HepG2 (cell line): ENCODE measurements around the gene COL27A1. TPM values are rescaled to one million over a fixed set of nuclear protein-coding genes. Genes with fewer than 3 reads are reported as not detected.

Experiments
- ATAC-seq: fragments of 200-7000 bp; cut with Tn5 transposase; 3 replicates; pipeline ENCODE4 v1.9.1; 2020; ENCODE audit warnings: mild to moderate bottlenecking, moderate library complexity
- BruUV-seq: library from RNA; stranded (reverse); fragments of 400-500 nt; replicated peaks from 2 replicates; lab custom pipeline; 2021; lab: Mats Ljungman, UMichigan
- CTCF ChIA-PET: fragments of 300-600 bp; formaldehyde crosslinking; extraction: SDS; loops from one replicate; lab custom pipeline; 2021; ENCODE audit warnings: low total read pairs, inconsistent platforms, low intra/inter-chr PET ratio; lab: Yijun Ruan, JAX
- POLR2A ChIA-PET: fragments of 350-600 bp; sonication (Branson Sonifier 250); formaldehyde crosslinking; loops from one replicate; lab custom pipeline; 2020; ENCODE audit warnings: antibody characterized with exemption, inconsistent platforms; lab: Yijun Ruan, JAX
- DNase-seq: peaks from one replicate; pipeline ENCODE4 v3.0.0-alpha.2; 2015; ENCODE audit warnings: low spot score
- FAIRE-seq: peaks from 3 replicates; lab custom pipeline; 2011; peaks lifted over from hg19 to GRCh38; lab: Jason Lieb, UNC
- H2AFZ ChIP-seq: one replicate; pipeline ENCODE4 v1.6.1; 2011; ENCODE audit warnings: low read length, inconsistent platforms
- H3K27ac ChIP-seq: fragments of 300-600 bp; 3 replicates; pipeline ENCODE4 v1.8.0; 2011; ENCODE audit warnings: mixed run types, mild to moderate bottlenecking, mixed read lengths, low read length, inconsistent platforms; ENCODE audit not compliant: insufficient read depth; ENCODE audit errors: extremely low read length
- H3K27me3 ChIP-seq, 2 experiments: fragments of 200-600 bp in 1 of 2; 2 replicates in 1 of 2; 3 replicates in 1 of 2; pipeline versions ENCODE4 v1.6.0 to v1.8.0; 2011; ENCODE audit warnings: low read length in 2 of 2, mild to moderate bottlenecking in 2 of 2, moderate library complexity in 2 of 2, inconsistent platforms in 1 of 2; ENCODE audit not compliant: insufficient read depth in 2 of 2, control insufficient read depth in 1 of 2
- H3K36me3 ChIP-seq, 2 experiments: fragments of 200-600 bp in 1 of 2; replicated peaks in 1 of 2; 2 replicates in 1 of 2; 3 replicates in 1 of 2; pipeline versions ENCODE4 v1.5.1 to v1.8.0; 2011; ENCODE audit warnings: low read length in 2 of 2, inconsistent platforms in 1 of 2; ENCODE audit not compliant: insufficient read depth in 2 of 2, control insufficient read depth in 1 of 2
- H3K4me1 ChIP-seq: 2 replicates; pipeline ENCODE4 v1.5.1; 2012; ENCODE audit warnings: low read length, inconsistent platforms; ENCODE audit not compliant: insufficient read depth
- H3K4me2 ChIP-seq: 2 replicates; pipeline ENCODE4 v1.6.0; 2011; ENCODE audit warnings: low read depth, low read length, inconsistent platforms
- H3K4me3 ChIP-seq, 3 experiments: fragments of 200-600 bp in 1 of 3; sonication (generic), shearing (Covaris generic) in 1 of 3; replicated peaks in 1 of 3; 2 replicates each; pipeline ENCODE4 v1.5.1; 2011 to 2016; ENCODE audit warnings: low read length in 3 of 3, inconsistent platforms in 2 of 3, low read depth in 2 of 3, mild to moderate bottlenecking in 2 of 3, control low read depth in 1 of 3, mixed read lengths in 1 of 3; ENCODE audit not compliant: insufficient read depth in 1 of 3
- H3K79me2 ChIP-seq: one replicate; pipeline ENCODE4 v1.6.1; 2011; ENCODE audit warnings: low read length, inconsistent platforms; ENCODE audit not compliant: insufficient read depth
- H3K9ac ChIP-seq: 2 replicates; pipeline ENCODE4 v1.6.0; 2011; ENCODE audit warnings: mild to moderate bottlenecking, low read depth, low read length, inconsistent platforms; ENCODE audit not compliant: insufficient read depth
- H3K9me3 ChIP-seq: 2 replicates; pipeline ENCODE4 v1.5.1; 2012; ENCODE audit warnings: mild to moderate bottlenecking, low read length
- H4K20me1 ChIP-seq: 2 replicates; pipeline ENCODE4 v1.6.0; 2011; ENCODE audit warnings: inconsistent platforms, mild to moderate bottlenecking, low read length, moderate library complexity; ENCODE audit not compliant: insufficient read depth
- BCL6 ChIP-seq: IDR thresholded peaks from 2 replicates; pipeline ENCODE4 v1.6.1; 2016; ENCODE audit warnings: missing genetic modification reagents, missing compliant biosample characterization
- GATAD2A ChIP-seq: IDR thresholded peaks from 2 replicates; pipeline ENCODE4 v1.6.1; 2016
- IRX3 ChIP-seq: sonication (generic); formaldehyde crosslinking; IDR thresholded peaks from 2 replicates; pipeline ENCODE4 v1.8.1; 2023; ENCODE audit warnings: mild to moderate bottlenecking, low read depth, missing genetic modification reagents, borderline replicate concordance
- NR2F1 ChIP-seq, 2 experiments: fragments of 450-650 bp in 1 of 2; formaldehyde crosslinking in 1 of 2; IDR thresholded peaks; 2 replicates each; pipeline versions ENCODE4 v1.5.0 to v1.6.1; 2016 to 2020; ENCODE audit warnings: mild to moderate bottlenecking in 1 of 2, missing compliant biosample characterization in 1 of 2, missing genetic modification reagents in 1 of 2, moderate library complexity in 1 of 2
- POLR2AphosphoS2 ChIP-seq: IDR thresholded peaks from 2 replicates; pipeline ENCODE4 v1.6.1; 2011; ENCODE audit warnings: low read depth, low read length, improper control_type of control experiment
- RAD21 ChIP-seq: fragments of 450-650 bp; formaldehyde crosslinking; IDR thresholded peaks from 2 replicates; pipeline ENCODE4 v1.5.0; 2020; ENCODE audit warnings: mild to moderate bottlenecking
- ZBTB1 ChIP-seq: sonication (generic); formaldehyde crosslinking; IDR thresholded peaks from 2 replicates; pipeline ENCODE4 v1.4.0; 2020; ENCODE audit warnings: missing genetic modification reagents, borderline replicate concordance
- ZNF12 ChIP-seq: sonication (generic); formaldehyde crosslinking; IDR thresholded peaks from 2 replicates; pipeline ENCODE4 v1.5.0; 2020; ENCODE audit warnings: missing genetic modification reagents
- ZNF326 ChIP-seq: sonication (generic); formaldehyde crosslinking; IDR thresholded peaks from 2 replicates; pipeline ENCODE4 v1.4.0; 2020; ENCODE audit warnings: missing genetic modification reagents, borderline replicate concordance
- WGBS: methylation state at CpG from one replicate; pipeline ENCODE4 v1.1.6; 2017; ENCODE audit warnings: low lambda C conversion rate; 5-methylcytosine and 5-hydroxymethylcytosine counted together
- in situ Hi-C: cut with HindIII; loops from 2 replicates; pipeline ENCODE4 v1.10.0; 2017; ENCODE audit warnings: low pct_unique_long_range_greater_than_20kb; ENCODE audit not compliant: extremely low pct_ligation_motif_present
- intact Hi-C: fragments of 100-400 bp; cut with micrococcal nuclease; formaldehyde crosslinking; loops from one replicate; pipeline ENCODE4 v1.10.0; 2022; ENCODE audit not compliant: unreplicated experiment
- polyA plus RNA-seq, 8 experiments: library from polyadenylated mRNA; depleted of rRNA in 3 of 8; stranded (reverse) in 7 of 8; unstranded in 1 of 8; fragments of >200 nt; fragmentation: Illumina TruSeq in 4 of 8; extraction: Trizol in 4 of 8; gene quantifications; 2 replicates each; pipeline versions ENCODE4 v1.2.1 to v1.2.3, GENCODE V29; 2011 to 2016; ENCODE audit warnings: low read depth in 4 of 8, missing spikeins in 1 of 8, mixed read lengths in 1 of 8; ENCODE audit not compliant: insufficient read depth in 1 of 8
- total RNA-seq, 5 experiments: library from RNA; depleted of rRNA; stranded (reverse); fragments of >200 nt; fragmentation: Illumina TruSeq; extraction: Trizol; gene quantifications; 2 replicates each; pipeline ENCODE4 v1.2.3, GENCODE V29; 2016; ENCODE audit warnings: low read depth in 1 of 5
- TF ChIP-seq, protein P1 (sequence below): sonication (generic); formaldehyde crosslinking; IDR thresholded peaks from 2 replicates; pipeline ENCODE4 v1.5.0; 2020; ENCODE audit warnings: missing genetic modification reagents
- TF ChIP-seq, protein P2 (sequence below): sonication (generic); formaldehyde crosslinking; IDR thresholded peaks from 2 replicates; pipeline ENCODE4 v1.4.0; 2020; ENCODE audit warnings: missing genetic modification reagents
- TF ChIP-seq, protein P3 (sequence below): sonication (generic); formaldehyde crosslinking; IDR thresholded peaks from 2 replicates; pipeline ENCODE4 v1.4.0; 2020; ENCODE audit warnings: missing genetic modification reagents
- TF ChIP-seq, protein P4 (sequence below): sonication (generic); formaldehyde crosslinking; IDR thresholded peaks from 2 replicates; pipeline ENCODE4 v1.5.0; 2020; ENCODE audit warnings: mild to moderate bottlenecking, missing genetic modification reagents, moderate library complexity
- TF ChIP-seq, protein P5 (sequence below): sonication (generic); formaldehyde crosslinking; IDR thresholded peaks from 2 replicates; pipeline ENCODE4 v1.5.1; 2020; ENCODE audit warnings: mild to moderate bottlenecking, missing genetic modification reagents, moderate library complexity

The COL27A1 gene
- total and polyA plus RNA-seq, 2 of the 13 experiments (the other 11 are each of a cell fraction or from before 2014, with no cell fraction given) = 71.3 to 89.1 TPM

DNA sequence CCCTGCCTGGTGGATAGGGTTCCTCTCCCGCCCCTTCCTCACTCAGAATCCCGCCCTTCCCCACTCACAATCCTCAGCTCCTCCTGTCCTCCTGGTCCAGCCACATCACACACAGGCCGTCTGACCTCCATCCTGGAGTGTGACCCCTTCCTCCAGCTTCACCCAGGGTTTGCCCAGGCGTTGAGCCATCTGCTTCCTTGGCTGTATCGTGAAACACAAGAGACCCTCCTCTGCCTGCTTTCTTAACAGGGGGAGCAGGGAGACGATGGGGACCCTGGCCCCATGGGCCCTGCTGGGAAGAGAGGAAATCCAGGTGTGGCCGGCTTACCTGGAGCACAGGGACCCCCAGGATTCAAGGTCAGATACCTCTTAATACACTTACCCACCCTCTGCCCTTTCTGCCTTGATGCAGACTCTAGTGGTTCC, 135.2 kb downstream of the COL27A1 start (continued):
- TF ChIP-seq IRX3 (no peak), NR2F1 (CRISPR knock-in tag; IDR thresholded peaks at IDR 0.05) (no peak), ZNF326 (CRISPR knock-in tag) (no peak)
- TF ChIP-seq, protein P1, sequence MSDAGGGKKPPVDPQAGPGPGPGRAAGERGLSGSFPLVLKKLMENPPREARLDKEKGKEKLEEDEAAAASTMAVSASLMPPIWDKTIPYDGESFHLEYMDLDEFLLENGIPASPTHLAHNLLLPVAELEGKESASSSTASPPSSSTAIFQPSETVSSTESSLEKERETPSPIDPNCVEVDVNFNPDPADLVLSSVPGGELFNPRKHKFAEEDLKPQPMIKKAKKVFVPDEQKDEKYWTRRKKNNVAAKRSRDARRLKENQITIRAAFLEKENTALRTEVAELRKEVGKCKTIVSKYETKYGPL (CRISPR knock-in tag) = no peak

DNA sequence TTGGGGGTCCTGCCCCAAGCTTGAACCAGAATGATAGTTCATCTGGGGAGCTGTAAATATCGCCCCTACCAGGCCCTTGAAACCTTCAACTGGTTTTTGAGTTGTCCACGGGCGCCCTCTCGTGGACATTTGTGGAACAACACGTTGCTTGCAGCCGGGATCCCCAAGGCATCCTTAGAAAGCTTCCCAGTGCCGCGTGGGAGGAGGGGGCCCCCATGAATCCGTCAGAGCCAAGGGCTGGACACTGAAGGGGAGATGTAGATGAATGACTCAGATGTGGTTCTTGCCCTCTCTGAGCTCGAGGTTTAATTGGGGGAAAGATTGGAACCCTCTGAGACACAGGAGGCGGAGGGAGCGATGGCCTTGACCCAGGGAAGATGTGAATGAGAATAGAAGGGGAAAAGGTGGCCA, 135.7 kb downstream of the COL27A1 start:
- DNase-seq (peak; percentile 61), FAIRE-seq (peak; percentile 58), ATAC-seq (peak; percentile 64)
- no peaks in the 10 kb centered on the region for H3K79me2 ChIP-seq
- no peak overlapping the region for H3K9ac ChIP-seq
- CTCF ChIA-PET = interaction anchor here (1.8 to 1.9 kb wide), 2 partner anchors 183 to 208 kb away, joined by 18 to 21 read pairs; no protein-coding TSS in a partner anchor
- in situ Hi-C loops (loop anchor here (5.0 kb wide), 3 partner anchors 134 to 484 kb away; partner anchors contain the start of genes COL27A1 and KIF12), intact Hi-C loops (loop anchor here (1.0 to 5.0 kb wide), 3 partner anchors 134 to 209 kb away; partner anchors contain the start of gene COL27A1)
- no peak overlapping the region for H3K4me2 ChIP-seq
- no peak overlapping the region for H3K4me3 ChIP-seq
- no peaks in the 10 kb centered on the region for H3K27me3 ChIP-seq
- peaks cover 10% of the 10 kb centered on the region for H3K9me3 ChIP-seq
- H3K4me1 ChIP-seq = no peaks in the 10 kb centered on the region
- H3K36me3 ChIP-seq = peaks cover 37 to 78% of the 10 kb centered on the region in 2 experiments
- H3K27ac ChIP-seq = no peak overlapping the region
- POLR2A ChIA-PET = interaction anchor here (1.1 to 3.2 kb wide), 7 partner anchors 116 to 219 kb away, joined by 3 to 24 read pairs (median 6); no protein-coding TSS in a partner anchor
- WGBS = 36% methylated on average over 9 of the region's 12 CpGs
- no peaks in the 10 kb centered on the region for H4K20me1 ChIP-seq
- H2AFZ ChIP-seq = no peak overlapping the region
- BruUV-seq = no TSS peak
- TF ChIP-seq, protein P2, sequence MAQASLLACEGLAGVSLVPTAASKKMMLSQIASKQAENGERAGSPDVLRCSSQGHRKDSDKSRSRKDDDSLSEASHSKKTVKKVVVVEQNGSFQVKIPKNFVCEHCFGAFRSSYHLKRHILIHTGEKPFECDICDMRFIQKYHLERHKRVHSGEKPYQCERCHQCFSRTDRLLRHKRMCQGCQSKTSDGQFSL (CRISPR knock-in tag) = no peak
- TF ChIP-seq, protein P3, sequence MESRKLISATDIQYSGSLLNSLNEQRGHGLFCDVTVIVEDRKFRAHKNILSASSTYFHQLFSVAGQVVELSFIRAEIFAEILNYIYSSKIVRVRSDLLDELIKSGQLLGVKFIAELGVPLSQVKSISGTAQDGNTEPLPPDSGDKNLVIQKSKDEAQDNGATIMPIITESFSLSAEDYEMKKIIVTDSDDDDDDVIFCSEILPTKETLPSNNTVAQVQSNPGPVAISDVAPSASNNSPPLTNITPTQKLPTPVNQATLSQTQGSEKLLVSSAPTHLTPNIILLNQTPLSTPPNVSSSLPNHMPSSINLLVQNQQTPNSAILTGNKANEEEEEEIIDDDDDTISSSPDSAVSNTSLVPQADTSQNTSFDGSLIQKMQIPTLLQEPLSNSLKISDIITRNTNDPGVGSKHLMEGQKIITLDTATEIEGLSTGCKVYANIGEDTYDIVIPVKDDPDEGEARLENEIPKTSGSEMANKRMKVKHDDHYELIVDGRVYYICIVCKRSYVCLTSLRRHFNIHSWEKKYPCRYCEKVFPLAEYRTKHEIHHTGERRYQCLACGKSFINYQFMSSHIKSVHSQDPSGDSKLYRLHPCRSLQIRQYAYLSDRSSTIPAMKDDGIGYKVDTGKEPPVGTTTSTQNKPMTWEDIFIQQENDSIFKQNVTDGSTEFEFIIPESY (CRISPR knock-in tag) = peak; percentile 73
- TF ChIP-seq, protein P4, sequence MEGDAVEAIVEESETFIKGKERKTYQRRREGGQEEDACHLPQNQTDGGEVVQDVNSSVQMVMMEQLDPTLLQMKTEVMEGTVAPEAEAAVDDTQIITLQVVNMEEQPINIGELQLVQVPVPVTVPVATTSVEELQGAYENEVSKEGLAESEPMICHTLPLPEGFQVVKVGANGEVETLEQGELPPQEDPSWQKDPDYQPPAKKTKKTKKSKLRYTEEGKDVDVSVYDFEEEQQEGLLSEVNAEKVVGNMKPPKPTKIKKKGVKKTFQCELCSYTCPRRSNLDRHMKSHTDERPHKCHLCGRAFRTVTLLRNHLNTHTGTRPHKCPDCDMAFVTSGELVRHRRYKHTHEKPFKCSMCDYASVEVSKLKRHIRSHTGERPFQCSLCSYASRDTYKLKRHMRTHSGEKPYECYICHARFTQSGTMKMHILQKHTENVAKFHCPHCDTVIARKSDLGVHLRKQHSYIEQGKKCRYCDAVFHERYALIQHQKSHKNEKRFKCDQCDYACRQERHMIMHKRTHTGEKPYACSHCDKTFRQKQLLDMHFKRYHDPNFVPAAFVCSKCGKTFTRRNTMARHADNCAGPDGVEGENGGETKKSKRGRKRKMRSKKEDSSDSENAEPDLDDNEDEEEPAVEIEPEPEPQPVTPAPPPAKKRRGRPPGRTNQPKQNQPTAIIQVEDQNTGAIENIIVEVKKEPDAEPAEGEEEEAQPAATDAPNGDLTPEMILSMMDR (CRISPR knock-in tag) = peak; percentile 88
- TF ChIP-seq POLR2AphosphoS2 = no peak
- peak; percentile 77 for TF ChIP-seq RAD21 (CRISPR knock-in tag)
- TF ChIP-seq ZBTB1 (CRISPR knock-in tag) = no peak
- no peak for TF ChIP-seq ZNF12
- TF ChIP-seq BCL6 (CRISPR knock-in tag) = peak; percentile 37; the same call in 1 of the 2 replicates
- TF ChIP-seq GATAD2A (CRISPR knock-in tag) = 0 out of 2 replicates have a peak, but pooled peaks have one; percentile 18
- TF ChIP-seq, protein P5, sequence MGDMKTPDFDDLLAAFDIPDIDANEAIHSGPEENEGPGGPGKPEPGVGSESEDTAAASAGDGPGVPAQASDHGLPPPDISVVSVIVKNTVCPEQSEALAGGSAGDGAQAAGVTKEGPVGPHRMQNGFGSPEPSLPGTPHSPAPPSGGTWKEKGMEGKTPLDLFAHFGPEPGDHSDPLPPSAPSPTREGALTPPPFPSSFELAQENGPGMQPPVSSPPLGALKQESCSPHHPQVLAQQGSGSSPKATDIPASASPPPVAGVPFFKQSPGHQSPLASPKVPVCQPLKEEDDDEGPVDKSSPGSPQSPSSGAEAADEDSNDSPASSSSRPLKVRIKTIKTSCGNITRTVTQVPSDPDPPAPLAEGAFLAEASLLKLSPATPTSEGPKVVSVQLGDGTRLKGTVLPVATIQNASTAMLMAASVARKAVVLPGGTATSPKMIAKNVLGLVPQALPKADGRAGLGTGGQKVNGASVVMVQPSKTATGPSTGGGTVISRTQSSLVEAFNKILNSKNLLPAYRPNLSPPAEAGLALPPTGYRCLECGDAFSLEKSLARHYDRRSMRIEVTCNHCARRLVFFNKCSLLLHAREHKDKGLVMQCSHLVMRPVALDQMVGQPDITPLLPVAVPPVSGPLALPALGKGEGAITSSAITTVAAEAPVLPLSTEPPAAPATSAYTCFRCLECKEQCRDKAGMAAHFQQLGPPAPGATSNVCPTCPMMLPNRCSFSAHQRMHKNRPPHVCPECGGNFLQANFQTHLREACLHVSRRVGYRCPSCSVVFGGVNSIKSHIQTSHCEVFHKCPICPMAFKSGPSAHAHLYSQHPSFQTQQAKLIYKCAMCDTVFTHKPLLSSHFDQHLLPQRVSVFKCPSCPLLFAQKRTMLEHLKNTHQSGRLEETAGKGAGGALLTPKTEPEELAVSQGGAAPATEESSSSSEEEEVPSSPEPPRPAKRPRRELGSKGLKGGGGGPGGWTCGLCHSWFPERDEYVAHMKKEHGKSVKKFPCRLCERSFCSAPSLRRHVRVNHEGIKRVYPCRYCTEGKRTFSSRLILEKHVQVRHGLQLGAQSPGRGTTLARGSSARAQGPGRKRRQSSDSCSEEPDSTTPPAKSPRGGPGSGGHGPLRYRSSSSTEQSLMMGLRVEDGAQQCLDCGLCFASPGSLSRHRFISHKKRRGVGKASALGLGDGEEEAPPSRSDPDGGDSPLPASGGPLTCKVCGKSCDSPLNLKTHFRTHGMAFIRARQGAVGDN (CRISPR knock-in tag) = peak; percentile 37; the same call in 1 of the 2 replicates
